ENCODE data around the gene HDGFL1.
A peak's percentile ranks its signal among the peaks of the same experiment; 100 is the strongest.

The HDGFL1 gene

DNA sequence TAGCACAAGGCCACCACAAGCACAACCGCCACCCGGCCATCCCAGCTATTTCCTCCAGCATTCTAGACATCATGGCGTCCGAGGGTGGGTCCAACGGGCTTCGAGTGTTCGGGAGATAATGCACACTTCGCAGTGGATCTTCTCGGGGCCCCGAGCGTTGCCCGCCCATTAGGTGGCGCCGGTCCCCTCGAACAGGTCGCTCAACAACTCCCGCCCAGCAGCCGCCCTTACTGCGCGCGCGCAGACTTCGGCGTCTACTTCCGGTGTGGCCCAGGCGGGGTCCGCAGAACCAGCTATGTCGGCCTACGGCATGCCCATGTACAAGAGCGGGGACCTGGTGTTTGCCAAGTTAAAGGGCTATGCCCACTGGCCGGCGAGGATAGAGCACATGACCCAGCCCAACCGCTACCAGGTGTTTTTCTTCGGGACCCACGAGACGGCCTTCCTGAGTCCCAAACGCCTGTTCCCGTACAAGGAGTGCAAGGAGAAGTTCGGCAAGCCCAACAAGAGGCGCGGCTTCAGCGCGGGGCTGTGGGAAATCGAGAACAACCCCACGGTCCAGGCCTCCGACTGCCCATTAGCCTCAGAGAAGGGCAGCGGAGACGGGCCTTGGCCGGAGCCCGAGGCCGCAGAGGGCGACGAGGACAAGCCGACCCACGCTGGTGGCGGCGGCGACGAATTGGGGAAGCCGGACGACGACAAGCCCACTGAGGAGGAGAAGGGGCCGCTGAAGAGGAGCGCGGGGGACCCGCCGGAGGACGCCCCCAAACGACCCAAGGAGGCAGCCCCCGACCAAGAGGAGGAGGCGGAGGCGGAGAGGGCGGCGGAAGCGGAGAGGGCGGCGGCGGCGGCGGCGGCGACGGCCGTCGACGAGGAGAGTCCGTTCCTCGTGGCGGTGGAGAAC, at the start of gene HDGFL1:
Gene HDGFL1, plus strand, starts transcription at position 286 of the 904 bp plus-strand sequence. Its CDS starts 10 bp downstream, at position 296.
- DNase-seq, result peak in 1 of 56 donors; percentile 1

DNA sequence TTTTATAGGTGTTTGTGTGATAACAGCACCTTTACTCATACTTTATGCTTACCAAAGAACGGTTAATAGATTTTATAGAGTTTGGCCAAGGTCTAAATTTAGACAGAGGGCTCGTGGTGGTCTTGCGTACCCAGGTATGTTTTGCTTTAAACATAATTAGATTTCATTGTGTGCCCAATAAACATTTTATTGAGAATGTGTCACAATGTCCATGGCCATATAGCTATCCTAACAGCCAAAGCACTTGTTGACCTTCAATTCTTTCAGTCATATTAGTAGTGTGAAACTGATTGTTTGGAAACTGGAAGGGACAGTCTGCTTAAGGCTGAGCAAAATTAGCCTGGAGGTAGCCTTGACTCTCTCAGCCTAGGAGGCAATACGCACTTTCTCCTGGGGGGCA, 48.3 kb upstream of the HDGFL1 start:
- DNase-seq, result no peak

DNA sequence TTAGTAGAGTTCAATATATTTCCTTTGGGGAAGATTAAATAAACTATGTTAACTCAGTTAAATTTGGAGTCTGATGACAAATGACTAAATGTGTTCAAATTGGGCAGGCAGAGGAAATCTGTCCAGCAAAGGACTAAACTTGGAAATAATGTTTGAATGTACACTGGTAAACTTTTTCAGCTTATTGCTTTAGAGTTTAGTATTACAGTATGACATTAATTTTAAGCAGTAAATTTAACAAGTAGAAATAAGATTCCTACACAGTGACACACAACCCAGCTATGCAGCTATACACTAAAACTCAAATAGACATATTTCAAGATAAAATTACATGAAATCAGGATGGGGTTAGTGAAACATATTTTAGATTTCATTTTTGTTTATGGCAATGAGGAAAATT, 42.6 kb upstream of the HDGFL1 start:
- DNase-seq, result no peak

DNA sequence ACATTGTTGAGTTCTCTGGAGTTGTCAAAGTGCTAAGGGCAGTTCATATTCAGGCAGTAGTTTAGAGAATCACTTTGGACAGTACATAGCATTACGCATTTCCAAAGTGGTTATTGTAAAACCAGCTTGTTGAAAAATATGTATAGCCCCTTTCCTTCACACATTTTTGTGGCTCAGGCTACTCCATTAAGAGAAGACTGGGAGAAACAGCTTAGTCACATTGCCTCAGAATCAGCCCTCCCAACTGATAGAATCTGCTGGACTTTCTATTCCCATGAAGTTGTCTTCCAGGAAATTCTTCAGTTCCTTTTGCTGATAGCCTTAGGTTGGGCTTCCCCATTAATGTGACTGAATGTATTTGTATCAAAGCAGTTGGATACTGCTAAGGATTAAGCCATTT, 39.5 kb upstream of the HDGFL1 start:
- no peak for DNase-seq

DNA sequence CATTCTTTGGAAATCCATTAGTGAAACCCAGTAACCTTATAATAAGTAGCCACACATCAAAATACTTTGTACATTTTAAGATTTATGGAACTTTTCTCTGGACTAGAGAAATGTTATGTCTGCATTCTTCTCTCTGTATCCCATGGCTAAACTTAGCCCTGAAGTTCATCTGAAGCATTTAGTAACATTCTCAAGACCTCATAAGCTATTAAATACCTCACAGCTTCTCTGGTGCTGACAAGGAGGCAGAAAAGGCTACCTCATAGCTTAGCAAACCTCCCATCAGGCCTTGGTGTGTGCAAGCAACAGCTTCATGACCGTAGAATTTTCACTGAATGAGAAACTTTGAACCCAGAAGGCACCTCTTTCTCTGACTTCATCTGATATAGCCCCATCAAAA, 38.9 kb upstream of the HDGFL1 start:
- DNase-seq, result no peak

DNA sequence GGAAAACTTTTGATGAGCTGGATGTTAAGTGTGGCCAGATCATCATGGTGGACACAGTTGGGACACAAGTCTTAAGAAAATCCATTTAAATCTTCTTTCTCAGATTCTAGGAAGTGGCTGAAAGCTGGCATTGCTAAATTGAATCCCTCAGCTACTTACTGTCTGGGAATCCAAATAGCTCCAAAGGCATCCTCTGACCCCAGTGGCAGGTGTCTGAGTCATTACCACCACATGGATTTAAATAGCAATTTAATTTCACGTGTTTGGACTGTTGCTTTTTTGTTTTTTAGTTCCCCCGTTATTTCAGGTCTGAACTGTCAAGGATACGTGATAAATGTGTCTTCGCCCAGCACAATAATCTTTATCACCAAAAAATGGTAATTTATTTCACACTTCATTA, 33.2 kb upstream of the HDGFL1 start:
- DNase-seq, result no peak

DNA sequence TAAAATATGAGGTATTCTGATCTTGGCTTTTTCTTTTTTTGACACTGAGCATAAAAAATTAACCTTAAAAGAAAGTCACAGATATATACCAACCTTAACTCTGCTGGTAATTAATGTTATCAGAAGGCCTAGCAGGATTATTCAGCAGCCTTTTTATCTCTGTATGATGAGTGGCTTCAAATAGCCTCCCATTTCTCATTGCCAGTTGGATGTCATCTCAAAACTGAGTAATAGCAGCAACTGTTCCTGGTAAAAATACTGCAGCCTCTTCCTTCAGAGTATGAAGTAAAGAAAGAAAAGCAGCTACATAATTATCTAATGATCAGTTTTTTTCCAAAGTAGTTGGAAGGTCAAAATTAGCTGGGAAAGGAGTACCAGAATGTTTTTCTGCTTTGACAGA, 24.9 kb upstream of the HDGFL1 start:
- no peak for DNase-seq

DNA sequence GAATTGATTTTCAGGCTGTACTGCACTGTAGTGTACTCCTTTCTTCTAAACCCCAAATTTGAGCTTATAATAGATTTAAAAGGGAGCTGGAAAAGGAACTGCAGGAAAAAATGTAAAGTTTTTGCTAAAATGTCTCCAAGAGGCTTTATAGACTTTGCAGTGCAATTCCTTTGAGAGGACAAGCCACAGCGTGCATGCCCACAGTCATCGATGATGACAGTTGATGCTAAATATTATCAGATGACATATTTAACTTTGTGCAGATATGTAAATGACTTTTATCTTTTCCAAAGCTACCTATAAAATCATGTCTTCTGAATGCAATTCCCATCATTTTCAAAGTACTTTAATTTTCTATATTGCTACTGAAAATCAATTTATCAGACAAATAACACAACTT, 24.3 kb upstream of the HDGFL1 start:
- no peak for DNase-seq

DNA sequence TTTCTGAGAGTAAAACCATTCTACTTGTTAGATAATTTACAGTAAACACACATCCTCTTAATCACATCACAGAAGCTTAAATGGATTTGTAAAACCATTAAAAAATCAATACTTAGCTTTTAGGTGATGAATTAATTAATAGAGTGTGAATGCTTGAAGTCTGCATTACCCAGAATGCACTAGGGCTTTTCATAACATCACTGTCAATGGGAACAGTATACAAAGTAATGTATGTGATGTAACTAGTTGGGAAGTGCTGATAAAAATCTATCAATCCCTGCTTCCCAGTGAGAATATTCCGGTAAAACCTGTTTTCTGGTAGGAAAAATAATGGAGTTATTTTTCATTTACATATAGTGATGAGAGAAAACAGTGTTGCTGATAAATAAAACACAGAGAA, 23.1 kb upstream of the HDGFL1 start:
- no peak for DNase-seq

DNA sequence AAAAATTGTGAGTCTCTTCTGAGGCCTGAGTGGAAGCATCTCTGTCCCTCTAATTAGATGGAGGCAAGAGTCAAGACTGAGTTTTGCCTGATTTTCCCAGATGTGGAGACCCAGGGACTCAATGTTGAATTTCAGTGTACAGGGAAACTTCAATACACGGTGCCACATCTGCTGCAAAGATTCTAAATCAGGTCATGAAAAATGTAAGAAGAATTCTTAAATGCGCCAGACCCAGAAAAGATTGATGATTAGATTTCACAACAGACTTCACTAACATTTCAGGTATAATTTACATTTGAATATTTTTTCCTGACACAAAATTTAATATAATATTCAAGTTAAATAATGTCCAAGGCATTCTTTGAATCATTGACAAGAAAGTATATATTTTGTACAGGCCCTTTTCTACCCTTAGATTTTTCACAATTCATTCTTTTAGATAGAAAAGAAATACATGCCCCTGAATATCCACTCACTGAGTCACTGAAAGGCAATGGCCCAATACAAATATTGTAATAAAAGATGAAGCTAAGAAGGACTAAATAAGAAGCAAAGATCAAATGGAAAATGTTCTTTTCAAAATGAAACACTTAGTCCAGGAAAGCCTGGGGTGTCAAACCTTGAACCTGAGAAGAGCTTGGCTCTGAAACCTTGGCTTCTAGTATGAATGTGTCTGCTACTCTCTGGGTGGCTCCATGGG, 18.2 kb upstream of the HDGFL1 start:
- no peak for DNase-seq

DNA sequence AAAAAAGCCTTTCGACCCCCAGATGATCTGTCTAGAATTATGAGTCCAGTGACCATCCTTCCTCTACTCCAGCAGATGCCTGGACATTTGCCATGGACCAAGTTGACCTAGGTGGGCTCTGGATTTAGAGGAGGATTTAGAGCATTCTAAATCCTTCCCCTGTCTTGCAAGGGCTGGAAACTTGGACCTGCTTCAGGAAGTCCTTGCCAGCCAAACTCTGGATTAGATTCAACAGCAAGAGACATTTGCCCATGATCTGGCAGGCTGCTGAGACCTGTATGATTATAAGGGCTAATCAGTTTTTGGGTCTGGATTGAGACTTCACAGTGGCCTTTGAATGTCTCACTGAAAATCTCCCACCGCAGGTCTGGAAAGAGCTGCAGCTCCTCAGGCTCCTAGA, 13.1 kb upstream of the HDGFL1 start:
- DNase-seq, result no peak

DNA sequence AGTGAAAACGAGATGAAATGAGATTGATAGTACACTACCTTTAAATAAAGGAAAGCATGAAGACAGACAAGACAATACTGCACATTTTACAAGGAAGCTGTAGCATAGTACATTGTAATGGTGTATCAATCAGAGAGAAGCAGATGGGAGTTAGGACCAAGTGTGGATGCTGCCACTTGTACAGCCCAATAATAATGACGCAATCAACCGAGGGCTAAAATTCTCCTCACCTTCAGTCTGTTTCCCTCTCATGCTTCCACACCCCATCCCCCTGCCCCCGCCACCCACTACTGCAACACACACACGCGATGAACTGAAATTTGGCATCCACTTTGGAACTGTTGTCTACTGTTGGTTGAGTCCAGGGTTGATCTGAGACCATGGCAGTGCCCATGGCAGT, 12.4 kb upstream of the HDGFL1 start:
- DNase-seq, result no peak

DNA sequence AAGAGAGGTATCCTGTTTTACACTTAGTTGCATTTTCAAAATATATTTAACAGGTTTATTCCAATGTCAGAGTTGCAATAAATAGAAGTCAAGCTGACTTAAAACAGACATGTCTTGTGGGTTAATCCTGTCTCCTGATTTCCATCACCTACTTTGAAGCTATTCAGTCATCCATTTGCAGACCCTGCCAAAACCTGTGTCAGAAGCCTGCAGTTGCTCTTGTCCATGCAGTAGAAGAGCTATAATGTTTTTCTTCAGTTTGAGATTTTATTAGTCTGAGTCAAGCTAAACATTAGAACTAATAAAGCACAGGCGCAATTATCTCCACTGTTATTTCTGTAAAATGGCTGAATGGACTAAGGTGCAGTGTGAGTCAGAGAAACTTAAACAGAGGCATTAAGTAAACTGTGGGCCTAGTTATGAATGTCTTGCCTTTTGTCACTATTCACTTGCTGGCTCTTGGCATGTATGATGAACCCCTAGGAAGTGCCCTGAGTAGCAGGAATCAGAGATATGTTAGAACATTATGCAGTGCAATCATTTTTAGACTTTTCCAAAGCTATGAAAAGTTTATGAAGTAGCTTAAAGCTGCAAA, 11.0 kb upstream of the HDGFL1 start:
- no peak for DNase-seq

DNA sequence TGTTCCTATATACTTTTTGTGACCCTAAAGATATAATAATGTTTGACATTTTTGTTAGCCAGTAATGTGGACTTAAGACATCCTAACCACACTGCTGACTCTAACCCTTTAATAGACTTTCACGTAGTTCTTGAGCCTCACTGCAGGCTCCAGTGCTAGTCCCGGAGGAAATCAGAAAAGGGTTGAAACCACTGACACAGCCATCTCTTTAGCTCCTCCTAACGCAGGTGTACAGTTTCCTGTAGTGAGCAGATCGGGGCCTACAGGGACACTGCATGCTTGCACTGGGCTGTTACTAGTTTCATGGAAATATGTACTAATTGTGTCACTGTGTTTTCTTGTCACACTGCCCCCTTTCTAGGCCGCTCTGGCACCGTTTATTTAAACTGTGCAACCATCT, 512 bp upstream of the HDGFL1 start:
- no peak for DNase-seq

DNA sequence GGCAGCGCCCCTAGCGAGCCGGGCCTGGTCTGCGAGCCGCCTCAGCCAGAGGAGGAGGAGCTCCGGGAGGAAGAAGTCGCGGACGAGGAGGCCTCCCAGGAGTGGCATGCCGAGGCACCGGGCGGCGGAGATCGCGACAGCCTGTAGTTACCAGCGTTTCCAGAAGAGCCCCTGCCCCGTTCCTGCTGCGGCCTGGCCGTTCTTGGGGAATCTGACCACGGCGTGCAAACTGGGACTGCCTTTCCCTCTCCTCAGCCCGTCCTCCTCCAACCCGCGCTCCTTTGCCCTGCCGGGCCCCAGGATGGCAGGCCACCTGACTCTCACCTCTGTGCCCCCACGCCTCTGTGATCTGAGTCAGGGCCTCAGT, 802 bp downstream of the HDGFL1 start:
- DNase-seq, result no peak

DNA sequence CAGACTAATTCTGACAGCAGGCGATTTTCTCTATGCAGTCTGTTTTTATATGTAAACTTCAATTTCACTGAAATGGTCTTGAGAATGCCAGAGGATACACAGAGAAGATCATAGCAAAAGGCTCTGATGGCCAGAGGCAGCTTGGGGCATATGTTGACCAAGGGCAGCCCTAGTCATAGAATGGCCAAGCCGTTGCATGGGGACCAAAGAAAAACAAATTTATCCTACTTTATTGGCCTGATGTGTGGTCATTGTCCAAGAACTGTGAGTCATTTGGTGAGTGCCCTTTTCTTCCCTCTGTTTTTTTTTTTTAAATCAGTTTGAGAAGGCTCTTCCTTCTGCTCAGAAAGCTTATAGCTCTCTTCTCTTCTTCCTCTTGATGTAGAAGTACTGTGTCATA, 5.8 kb downstream of the HDGFL1 start:
- DNase-seq, result no peak

DNA sequence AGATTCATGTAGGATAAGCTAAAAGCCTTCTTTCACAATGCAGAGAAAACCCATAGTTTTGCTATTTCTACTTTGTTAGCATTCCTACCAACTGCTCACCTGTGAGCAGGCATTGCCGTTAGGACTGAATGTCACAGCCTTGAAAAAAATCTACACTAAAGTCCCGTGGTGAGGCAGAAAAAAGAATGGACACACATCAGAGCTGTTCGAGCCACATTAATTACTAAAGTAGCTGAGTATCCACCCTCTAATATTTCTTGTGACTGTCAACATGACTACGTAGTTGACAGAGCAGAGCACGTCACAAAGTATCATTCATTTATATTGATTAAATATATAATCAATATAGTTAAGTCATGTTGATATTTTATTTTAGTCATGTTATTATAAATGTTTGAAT, 10.1 kb downstream of the HDGFL1 start:
- DNase-seq, result no peak

DNA sequence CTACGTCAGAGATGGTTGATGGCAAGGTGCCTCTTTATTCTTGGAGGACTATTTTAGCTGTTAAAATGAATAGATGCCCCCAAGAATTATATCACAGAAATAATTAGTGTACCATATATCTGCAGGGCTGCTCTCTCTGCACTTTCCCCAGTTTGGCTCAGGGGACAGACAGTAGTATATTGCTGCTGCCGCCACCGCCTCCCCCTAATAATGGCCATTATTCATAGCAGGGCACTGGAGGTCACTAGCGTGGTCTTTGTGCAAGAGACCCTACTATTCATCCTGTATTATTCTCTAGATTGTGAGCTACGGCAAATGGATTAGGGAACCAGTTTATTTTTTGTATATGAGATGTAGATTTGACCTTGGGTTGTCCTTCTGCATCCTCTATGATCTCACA, 11.0 kb downstream of the HDGFL1 start:
- DNase-seq, result no peak

DNA sequence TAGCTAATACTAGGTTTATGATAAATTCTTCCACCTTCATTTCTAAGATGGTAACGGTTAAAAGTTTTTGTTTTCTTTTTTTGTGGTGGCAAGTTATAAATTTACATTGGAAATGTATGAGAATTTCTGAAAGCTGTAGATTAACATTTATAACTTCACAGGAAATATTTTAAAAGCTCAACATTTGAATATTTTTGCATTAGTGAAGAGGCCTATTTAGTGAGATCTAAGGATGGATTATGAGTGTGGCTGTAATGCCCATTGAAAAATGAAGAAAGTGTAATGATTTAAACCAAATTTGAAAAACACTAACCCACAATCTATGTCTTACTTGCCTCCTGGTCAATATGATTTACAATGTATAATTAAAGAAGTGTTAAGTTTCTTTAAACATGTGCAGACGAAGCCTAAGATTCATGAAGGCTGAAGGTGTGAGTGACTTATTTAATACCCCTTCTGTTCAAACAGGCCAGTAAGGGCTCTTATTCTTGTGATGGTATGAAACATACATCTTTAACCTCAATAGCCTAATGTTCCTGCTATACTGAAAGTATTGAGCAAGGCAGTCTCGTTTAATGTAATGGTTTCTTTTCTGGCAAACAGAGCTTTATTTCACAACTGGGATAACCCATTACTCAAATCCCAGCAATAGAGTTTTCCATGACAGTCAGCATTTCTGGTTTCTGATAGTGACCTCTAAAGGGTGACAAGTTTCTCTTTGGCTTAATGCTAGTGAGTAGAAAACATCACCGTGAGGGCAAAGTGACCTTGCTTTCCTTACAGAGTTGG, 13.2 kb downstream of the HDGFL1 start:
- DNase-seq, result no peak

DNA sequence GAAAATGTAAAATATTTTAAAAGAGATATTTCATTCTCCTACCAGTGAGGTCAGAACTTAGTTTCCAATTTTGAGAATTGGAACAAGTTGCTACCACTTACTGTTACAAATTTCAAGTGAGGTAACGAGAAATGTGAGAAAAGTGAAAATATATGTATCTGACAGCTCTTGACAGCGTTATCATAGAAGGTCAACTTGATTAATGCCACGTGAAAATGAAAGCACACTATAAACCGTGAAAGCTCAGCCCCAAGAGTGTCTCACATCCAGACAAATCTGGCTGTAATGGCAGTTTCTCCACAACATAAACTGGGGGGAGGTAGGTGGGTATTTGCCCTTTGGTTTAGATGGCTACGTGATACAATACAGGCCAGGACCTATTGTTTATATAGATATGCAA, 13.9 kb downstream of the HDGFL1 start:
- DNase-seq, result no peak

DNA sequence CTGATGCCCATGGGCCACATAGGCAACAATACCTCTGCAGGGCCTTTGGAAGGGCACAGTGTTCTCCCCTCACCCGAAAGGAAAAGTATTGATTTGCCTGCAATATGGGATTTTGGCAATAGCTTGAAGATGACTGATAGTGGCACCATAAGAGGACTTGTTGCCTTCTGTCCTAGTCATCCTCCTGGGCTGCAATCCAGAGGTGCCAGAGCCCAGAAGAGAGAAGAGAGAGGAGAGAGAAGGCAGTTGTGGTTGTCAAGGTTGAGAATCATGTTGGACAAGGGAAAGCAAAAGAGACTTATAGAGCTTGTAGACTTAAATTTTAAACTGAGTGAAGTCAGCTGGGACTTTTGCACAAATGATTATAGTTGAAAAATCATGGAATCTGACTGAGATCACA, 14.6 kb downstream of the HDGFL1 start:
- DNase-seq, result no peak

DNA sequence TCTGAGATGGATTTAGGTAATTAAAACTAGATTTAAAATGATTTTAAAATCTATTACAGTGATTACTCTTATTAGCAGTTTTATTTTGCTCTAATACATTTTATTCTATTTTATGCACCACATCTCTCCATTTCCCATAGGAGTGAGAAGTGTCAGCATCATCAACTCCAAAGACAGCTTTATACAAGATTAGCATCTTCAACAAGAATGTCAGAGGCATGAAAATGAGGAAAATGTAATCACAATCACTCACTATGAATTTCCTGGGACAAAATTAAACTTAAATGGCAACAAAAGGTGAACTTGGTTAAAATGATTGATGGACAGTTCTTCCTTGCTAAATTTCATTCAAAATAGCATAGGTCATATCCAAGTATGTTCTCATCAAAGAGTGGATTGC, 19.8 kb downstream of the HDGFL1 start:
- no peak for DNase-seq

Data from amygdala (tissue), 56 donors.